Measurements from ENCODE around the gene PTGER2. TPM values are rescaled to one million over a fixed set of nuclear protein-coding genes. Genes with fewer than 3 reads are reported as not detected.
A peak's percentile ranks its signal among the peaks of the same experiment; 100 is the strongest.

PTGER2 gene, protein sequence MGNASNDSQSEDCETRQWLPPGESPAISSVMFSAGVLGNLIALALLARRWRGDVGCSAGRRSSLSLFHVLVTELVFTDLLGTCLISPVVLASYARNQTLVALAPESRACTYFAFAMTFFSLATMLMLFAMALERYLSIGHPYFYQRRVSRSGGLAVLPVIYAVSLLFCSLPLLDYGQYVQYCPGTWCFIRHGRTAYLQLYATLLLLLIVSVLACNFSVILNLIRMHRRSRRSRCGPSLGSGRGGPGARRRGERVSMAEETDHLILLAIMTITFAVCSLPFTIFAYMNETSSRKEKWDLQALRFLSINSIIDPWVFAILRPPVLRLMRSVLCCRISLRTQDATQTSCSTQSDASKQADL
- total RNA-seq: 1 to 10 TPM in 3 of 4 donors, under 1 TPM in 1; 0.15 to 3.6 (median 2.0) TPM

DNA sequence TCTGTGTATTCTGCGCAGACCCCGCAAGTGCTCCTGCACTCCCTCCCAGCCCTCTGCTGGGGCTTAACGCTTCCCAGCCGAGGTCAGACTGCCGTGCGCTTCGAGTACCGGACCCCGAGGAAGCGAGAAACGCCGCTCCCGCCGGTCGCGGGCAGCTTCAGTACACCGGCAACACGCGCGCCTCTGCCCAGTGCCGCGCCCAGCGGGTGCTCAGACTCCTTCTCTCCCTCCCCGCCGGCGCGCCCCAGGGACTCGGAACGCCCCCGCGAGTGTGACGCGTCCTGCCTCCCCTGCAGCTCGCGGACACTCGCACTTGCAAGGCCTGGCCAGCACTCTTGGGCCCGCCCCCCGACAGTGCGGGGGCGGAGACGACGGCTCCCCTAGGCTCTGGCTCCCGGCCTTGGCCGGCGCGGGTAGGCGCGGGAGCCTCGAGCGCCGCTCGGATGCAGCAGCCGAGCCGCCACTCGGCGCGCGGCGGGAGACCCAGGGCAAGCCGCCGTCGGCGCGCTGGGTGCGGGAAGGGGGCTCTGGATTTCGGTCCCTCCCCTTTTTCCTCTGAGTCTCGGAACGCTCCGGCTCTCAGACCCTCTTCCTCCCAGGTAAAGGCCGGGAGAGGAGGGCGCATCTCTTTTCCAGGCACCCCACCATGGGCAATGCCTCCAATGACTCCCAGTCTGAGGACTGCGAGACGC, at the start of gene PTGER2:
Gene PTGER2 (plus strand): TSS at position 410 of the 692 bp plus-strand sequence. CDS start 237 bp downstream, at position 647.
- 0 to 1% methylated on average over 32 to 33 of the region's 73 CpGs for WGBS, 2 donors
- TF ChIP-seq, protein P1, sequence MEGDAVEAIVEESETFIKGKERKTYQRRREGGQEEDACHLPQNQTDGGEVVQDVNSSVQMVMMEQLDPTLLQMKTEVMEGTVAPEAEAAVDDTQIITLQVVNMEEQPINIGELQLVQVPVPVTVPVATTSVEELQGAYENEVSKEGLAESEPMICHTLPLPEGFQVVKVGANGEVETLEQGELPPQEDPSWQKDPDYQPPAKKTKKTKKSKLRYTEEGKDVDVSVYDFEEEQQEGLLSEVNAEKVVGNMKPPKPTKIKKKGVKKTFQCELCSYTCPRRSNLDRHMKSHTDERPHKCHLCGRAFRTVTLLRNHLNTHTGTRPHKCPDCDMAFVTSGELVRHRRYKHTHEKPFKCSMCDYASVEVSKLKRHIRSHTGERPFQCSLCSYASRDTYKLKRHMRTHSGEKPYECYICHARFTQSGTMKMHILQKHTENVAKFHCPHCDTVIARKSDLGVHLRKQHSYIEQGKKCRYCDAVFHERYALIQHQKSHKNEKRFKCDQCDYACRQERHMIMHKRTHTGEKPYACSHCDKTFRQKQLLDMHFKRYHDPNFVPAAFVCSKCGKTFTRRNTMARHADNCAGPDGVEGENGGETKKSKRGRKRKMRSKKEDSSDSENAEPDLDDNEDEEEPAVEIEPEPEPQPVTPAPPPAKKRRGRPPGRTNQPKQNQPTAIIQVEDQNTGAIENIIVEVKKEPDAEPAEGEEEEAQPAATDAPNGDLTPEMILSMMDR (IDR thresholded peaks at IDR 0.05): no peak
- no peak for TF ChIP-seq POLR2A (IDR thresholded peaks at IDR 0.05)
- DNase-seq (ENCODE audit: low spot score in 2 of 2): peak; percentile 78 to 97
- intact Hi-C loops (cut with DNase I; ENCODE audit: low total_unique reads): no loop called here
- H3K4me3 ChIP-seq (ENCODE audit: low read depth, poor library complexity, severe bottlenecking): peak within 1 kb of the TSS; percentile 28

DNA sequence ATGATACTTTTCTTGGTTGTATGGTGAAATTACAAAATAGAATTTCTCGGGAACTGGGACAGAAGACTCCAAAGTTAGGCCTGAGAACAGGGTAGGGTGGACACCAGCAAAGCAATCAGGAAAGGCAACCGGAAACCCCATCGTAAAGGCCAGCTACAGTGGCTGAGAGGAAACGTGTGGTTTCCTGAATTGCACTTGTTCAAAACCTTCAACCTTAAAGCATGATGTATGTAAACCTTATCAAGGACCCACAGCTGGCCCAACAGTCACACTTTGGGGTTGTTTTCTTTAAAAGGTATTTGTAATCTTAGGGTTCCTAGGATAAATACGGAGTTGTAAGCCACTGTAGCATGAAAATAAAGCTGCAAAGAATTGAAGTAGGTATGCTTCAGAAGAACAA, 48.9 kb upstream of the PTGER2 start:
- intact Hi-C loops (cut with DNase I; ENCODE audit: low total_unique reads): no loop called here
- WGBS, 2 donors: 69 to 79% methylated on average over 5 of the region's 5 CpGs
- no peak for DNase-seq (ENCODE audit: low spot score in 2 of 2)

DNA sequence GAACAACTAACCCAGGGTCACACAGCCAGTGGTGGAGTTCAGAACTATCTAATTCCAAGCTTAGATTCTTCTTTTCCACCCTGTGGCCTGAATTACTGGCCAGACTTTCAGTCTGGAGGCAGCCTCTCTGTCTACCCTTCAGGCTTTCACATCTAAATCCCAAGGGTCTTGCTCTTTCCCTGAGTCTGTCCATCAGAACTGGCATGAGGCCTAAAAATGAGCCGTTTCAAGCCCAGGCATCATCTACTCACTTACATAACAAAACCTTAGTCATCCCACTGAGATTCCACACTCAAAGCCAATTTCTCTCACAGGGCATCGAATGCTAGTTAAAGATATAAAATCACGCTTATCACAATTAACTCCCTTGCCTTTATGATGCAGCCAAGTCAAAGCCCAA, 47.9 kb upstream of the PTGER2 start:
- intact Hi-C loops (cut with DNase I; ENCODE audit: low total_unique reads): no loop called here
- no peak for TF ChIP-seq POLR2A (IDR thresholded peaks at IDR 0.05)
- TF ChIP-seq, protein P1 (IDR thresholded peaks at IDR 0.05): no peak
- peak in 1 of 2 donors; percentile 57 for DNase-seq (ENCODE audit: low spot score in 2 of 2)
- WGBS, 2 donors: 24 to 25% methylated on average over 3 of the region's 3 CpGs
- no peak overlapping the region for H3K4me3 ChIP-seq (ENCODE audit: low read depth, poor library complexity, severe bottlenecking)

More for the DNA sequence above, 48.9 kb upstream of the PTGER2 start:
- TF ChIP-seq, protein P1 (IDR thresholded peaks at IDR 0.05): no peak
- no peak for TF ChIP-seq POLR2A (IDR thresholded peaks at IDR 0.05)
- H3K4me3 ChIP-seq (ENCODE audit: low read depth, poor library complexity, severe bottlenecking): no peak overlapping the region

DNA sequence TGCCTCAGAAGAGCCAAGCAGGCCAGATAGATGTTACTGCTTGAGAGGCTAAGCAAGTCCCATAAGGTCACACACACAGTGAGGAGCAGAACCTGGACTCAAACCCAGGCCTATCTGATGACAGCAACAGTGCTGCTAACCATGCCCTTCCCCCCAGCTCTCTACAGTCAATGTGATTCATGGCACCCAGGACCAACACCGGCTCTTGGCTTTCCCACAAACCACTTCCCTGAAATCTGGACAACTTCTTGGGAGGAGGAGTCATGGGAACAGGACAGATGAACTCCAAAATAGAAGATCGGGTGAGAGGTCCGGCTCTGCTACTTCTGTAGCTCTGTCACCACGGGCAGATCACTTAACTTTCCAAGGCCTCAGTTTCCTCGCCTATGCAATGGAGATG, 47.3 kb upstream of the PTGER2 start:
- WGBS, 2 donors: 64 to 65% methylated on average over 5 of the region's 5 CpGs
- no peak for DNase-seq (ENCODE audit: low spot score in 2 of 2)
- no peak for TF ChIP-seq POLR2A (IDR thresholded peaks at IDR 0.05)
- TF ChIP-seq, protein P1 (IDR thresholded peaks at IDR 0.05): no peak

DNA sequence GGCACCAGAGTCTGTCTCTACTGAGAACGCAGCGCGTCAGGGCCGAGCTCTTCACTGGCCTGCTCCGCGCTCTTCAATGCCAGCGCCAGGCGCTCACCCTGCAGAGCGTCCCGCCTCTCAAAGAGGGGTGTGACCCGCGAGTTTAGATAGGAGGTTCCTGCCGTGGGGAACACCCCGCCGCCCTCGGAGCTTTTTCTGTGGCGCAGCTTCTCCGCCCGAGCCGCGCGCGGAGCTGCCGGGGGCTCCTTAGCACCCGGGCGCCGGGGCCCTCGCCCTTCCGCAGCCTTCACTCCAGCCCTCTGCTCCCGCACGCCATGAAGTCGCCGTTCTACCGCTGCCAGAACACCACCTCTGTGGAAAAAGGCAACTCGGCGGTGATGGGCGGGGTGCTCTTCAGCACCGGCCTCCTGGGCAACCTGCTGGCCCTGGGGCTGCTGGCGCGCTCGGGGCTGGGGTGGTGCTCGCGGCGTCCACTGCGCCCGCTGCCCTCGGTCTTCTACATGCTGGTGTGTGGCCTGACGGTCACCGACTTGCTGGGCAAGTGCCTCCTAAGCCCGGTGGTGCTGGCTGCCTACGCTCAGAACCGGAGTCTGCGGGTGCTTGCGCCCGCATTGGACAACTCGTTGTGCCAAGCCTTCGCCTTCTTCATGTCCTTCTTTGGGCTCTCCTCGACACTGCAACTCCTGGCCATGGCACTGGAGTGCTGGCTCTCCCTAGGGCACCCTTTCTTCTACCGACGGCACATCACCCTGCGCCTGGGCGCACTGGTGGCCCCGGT, 46.4 kb upstream of the PTGER2 start, which contains the start of gene PTGDR:
Gene PTGDR (plus strand): TSS at position 198 of the 778 bp plus-strand sequence. CDS start 117 bp downstream, at position 315.
- H3K4me3 ChIP-seq (ENCODE audit: low read depth, poor library complexity, severe bottlenecking): peak within 1 kb of the TSS; percentile 13
- TF ChIP-seq, protein P1 (IDR thresholded peaks at IDR 0.05): no peak
- TF ChIP-seq POLR2A (IDR thresholded peaks at IDR 0.05): no peak
- 2% methylated on average over 17 to 40 of the region's 63 CpGs for WGBS, 2 donors
- intact Hi-C loops (cut with DNase I; ENCODE audit: low total_unique reads): no loop called here
- DNase-seq (ENCODE audit: low spot score in 2 of 2): peak in 1 of 2 donors; percentile 86

More for the DNA sequence above, 47.3 kb upstream of the PTGER2 start:
- intact Hi-C loops (cut with DNase I; ENCODE audit: low total_unique reads): no loop called here
- no peak overlapping the region for H3K4me3 ChIP-seq (ENCODE audit: low read depth, poor library complexity, severe bottlenecking)

Measured in lower leg skin (tissue), 4 donors.